ENCODE measurements around the gene COMMD10.

COMMD10 gene

DNA sequence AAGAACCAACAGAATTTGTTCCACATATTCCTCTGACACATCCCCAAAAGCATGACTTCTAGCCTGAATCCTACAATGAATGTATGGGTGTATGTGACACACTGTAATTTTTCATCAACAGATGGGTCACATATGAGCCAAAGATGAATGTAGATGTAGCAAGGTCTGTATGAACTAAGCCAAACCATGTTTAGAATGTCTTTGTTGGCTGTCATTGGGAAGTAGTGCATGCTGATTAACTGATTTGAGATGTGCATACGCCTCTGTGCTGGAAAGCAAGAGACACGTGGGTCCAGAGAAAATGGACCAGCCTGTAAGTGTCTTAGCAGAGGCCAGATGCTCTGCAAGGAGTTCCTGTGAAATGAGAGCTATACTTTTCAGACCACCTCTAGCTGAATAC, 222.0 kb downstream of the COMMD10 start:
- no peak overlapping the region for H2BK15ac ChIP-seq (ENCODE audit: low read depth, poor library complexity, severe bottlenecking)
- H3K27ac ChIP-seq (ENCODE audit: low read length, poor library complexity, severe bottlenecking), result no peak overlapping the region
- H3K79me1 ChIP-seq (replicated peaks; ENCODE audit: low read length, poor library complexity, severe bottlenecking), result no peaks in the 10 kb centered on the region
- peaks cover 50% of the 10 kb centered on the region for H3K9me3 ChIP-seq (ENCODE audit: control insufficient read depth, low read length)
- no peaks in the 10 kb centered on the region for H3K4me1 ChIP-seq (ENCODE audit: control insufficient read depth, insufficient read depth, low read depth, low read length)
- H3K4ac ChIP-seq (ENCODE audit: low read depth in 1 of 2, low read length in 2 of 2), result no peak overlapping the region
- no peak overlapping the region for H3K4me2 ChIP-seq (ENCODE audit: low read length, poor library complexity, severe bottlenecking)
- no peak overlapping the region for H3K14ac ChIP-seq (ENCODE audit: low read length in 2 of 2)
- H4K8ac ChIP-seq (ENCODE audit: low read length), result no peak overlapping the region
- H3K36me3 ChIP-seq (ENCODE audit: control insufficient read depth in 1 of 2, insufficient read depth in 2 of 2, low read depth in 1 of 2, low read length in 2 of 2), result peaks cover 5 to 40% of the 10 kb centered on the region in 2 experiments
- H2AK5ac ChIP-seq (ENCODE audit: low read length, severe bottlenecking), result no peak overlapping the region
- DNase-seq, result no peak
- 100% methylated on average over 2 of the region's 2 CpGs for WGBS
- no peaks in the 10 kb centered on the region for H3K27me3 ChIP-seq (ENCODE audit: control insufficient read depth in 1 of 2, insufficient read depth in 1 of 2, low read length in 2 of 2)
- H4K91ac ChIP-seq (ENCODE audit: low read length), result no peak overlapping the region
- H3K23ac ChIP-seq (ENCODE audit: low read length in 2 of 2), result no peak overlapping the region
- H2BK120ac ChIP-seq (ENCODE audit: low read depth, low read length), result no peak overlapping the region
- no peak overlapping the region for H3K4me3 ChIP-seq (ENCODE audit: insufficient read depth in 1 of 2, low read depth in 1 of 2, low read length in 2 of 2)
- H3K18ac ChIP-seq (ENCODE audit: low read depth in 1 of 2, low read length in 2 of 2), result no peak overlapping the region
- H2BK5ac ChIP-seq (ENCODE audit: low read depth, low read length, poor library complexity, severe bottlenecking), result no peak overlapping the region
- no peak overlapping the region for H2AFZ ChIP-seq (ENCODE audit: low read depth, low read length)
- no peak overlapping the region for H2BK12ac ChIP-seq (ENCODE audit: low read length in 2 of 2)
- no peak overlapping the region for H3K9ac ChIP-seq (ENCODE audit: low read length)

DNA sequence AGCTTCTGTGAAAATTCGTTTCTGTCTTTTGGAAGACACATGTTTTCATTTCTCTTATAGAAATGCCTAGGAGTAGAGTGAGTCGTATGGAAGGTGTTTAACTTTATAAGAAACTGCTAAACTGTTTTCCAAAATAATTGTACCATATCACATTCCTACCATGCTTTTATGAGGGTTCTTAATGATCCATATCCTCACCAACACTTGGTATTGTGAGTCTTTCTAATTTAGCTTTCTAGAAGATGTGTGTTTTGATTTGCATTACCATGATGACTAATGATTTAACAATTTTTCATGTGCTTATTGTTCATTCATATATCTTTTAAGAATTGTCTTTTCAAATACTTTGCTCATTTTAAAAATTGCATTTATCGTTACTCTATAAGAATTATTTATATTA, 223.6 kb downstream of the COMMD10 start:
- Histone ChIP-seq H2BK5ac (ENCODE audit: low read depth, low read length, poor library complexity, severe bottlenecking) (no peak overlapping the region), H2AFZ (ENCODE audit: low read depth, low read length) (no peak overlapping the region), H4K91ac (ENCODE audit: low read length) (no peak overlapping the region), H2BK120ac (ENCODE audit: low read depth, low read length) (no peak overlapping the region), H2BK15ac (ENCODE audit: low read depth, poor library complexity, severe bottlenecking) (no peak overlapping the region), H3K4me2 (ENCODE audit: low read length, poor library complexity, severe bottlenecking) (no peak overlapping the region), H2AK5ac (ENCODE audit: low read length, severe bottlenecking) (no peak overlapping the region), H3K79me1 (replicated peaks; ENCODE audit: low read length, poor library complexity, severe bottlenecking) (no peaks in the 10 kb centered on the region), H3K18ac (ENCODE audit: low read depth in 1 of 2, low read length in 2 of 2) (no peak overlapping the region), H3K4me1 (ENCODE audit: control insufficient read depth, insufficient read depth, low read depth, low read length) (no peaks in the 10 kb centered on the region), H3K14ac (ENCODE audit: low read length in 2 of 2) (no peak overlapping the region), H2BK12ac (ENCODE audit: low read length in 2 of 2) (no peak overlapping the region), H3K27me3 (ENCODE audit: control insufficient read depth in 1 of 2, insufficient read depth in 1 of 2, low read length in 2 of 2) (no peaks in the 10 kb centered on the region), H3K27ac (ENCODE audit: low read length, poor library complexity, severe bottlenecking) (no peak overlapping the region), H3K4ac (ENCODE audit: low read depth in 1 of 2, low read length in 2 of 2) (no peak overlapping the region), H3K9ac (ENCODE audit: low read length) (no peak overlapping the region), H4K8ac (ENCODE audit: low read length) (no peak overlapping the region), H3K9me3 (ENCODE audit: control insufficient read depth, low read length) (peaks cover 50% of the 10 kb centered on the region), H3K36me3 (ENCODE audit: control insufficient read depth in 1 of 2, insufficient read depth in 2 of 2, low read depth in 1 of 2, low read length in 2 of 2) (peaks cover 5 to 37% of the 10 kb centered on the region in 2 experiments), H3K23ac (ENCODE audit: low read length in 2 of 2) (no peak overlapping the region), H3K4me3 (ENCODE audit: insufficient read depth in 1 of 2, low read depth in 1 of 2, low read length in 2 of 2) (no peak overlapping the region)
- no peak for DNase-seq
- 92% methylated on average over 1 of the region's 3 CpGs for WGBS

DNA sequence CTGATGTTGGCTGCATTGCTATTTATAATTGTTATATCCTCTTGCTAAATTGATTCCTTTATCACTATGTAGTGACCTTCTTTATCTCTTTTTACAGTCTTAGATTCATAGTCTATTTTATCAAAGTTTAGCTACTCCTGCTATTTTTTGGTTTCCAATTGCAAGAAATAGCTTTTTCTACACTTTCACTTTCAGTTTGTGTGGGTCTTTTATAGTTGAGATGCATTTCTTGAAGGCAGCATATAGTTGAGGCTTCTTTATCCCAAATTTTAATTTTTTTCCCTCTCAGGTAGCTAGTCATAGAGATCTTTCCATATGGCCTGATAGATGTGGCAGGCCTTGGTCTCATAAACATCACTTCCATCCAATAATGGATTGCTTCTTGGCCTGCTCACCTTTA, 228.5 kb downstream of the COMMD10 start:
- H2BK15ac ChIP-seq (ENCODE audit: low read depth, poor library complexity, severe bottlenecking), result no peak overlapping the region
- no peak overlapping the region for H4K91ac ChIP-seq (ENCODE audit: low read length)
- H3K27me3 ChIP-seq (ENCODE audit: control insufficient read depth in 1 of 2, insufficient read depth in 1 of 2, low read length in 2 of 2), result no peaks in the 10 kb centered on the region
- DNase-seq, result peak; percentile 7
- H2AFZ ChIP-seq (ENCODE audit: low read depth, low read length), result no peak overlapping the region
- no peak overlapping the region for H3K4ac ChIP-seq (ENCODE audit: low read depth in 1 of 2, low read length in 2 of 2)
- no peak overlapping the region for H2BK5ac ChIP-seq (ENCODE audit: low read depth, low read length, poor library complexity, severe bottlenecking)
- H3K36me3 ChIP-seq (ENCODE audit: control insufficient read depth in 1 of 2, insufficient read depth in 2 of 2, low read depth in 1 of 2, low read length in 2 of 2), result peaks cover 2 to 15% of the 10 kb centered on the region in 2 experiments
- H3K18ac ChIP-seq (ENCODE audit: low read depth in 1 of 2, low read length in 2 of 2), result no peak overlapping the region
- no peak overlapping the region for H3K23ac ChIP-seq (ENCODE audit: low read length in 2 of 2)
- no peak overlapping the region for H2AK5ac ChIP-seq (ENCODE audit: low read length, severe bottlenecking)
- no peaks in the 10 kb centered on the region for H3K79me1 ChIP-seq (replicated peaks; ENCODE audit: low read length, poor library complexity, severe bottlenecking)
- H3K9ac ChIP-seq (ENCODE audit: low read length), result peak overlapping the region; percentile 62
- peaks cover 29% of the 10 kb centered on the region for H3K9me3 ChIP-seq (ENCODE audit: control insufficient read depth, low read length)
- H2BK12ac ChIP-seq (ENCODE audit: low read length in 2 of 2), result no peak overlapping the region
- H3K4me1 ChIP-seq (ENCODE audit: control insufficient read depth, insufficient read depth, low read depth, low read length), result no peaks in the 10 kb centered on the region
- no peak overlapping the region for H2BK120ac ChIP-seq (ENCODE audit: low read depth, low read length)
- H4K8ac ChIP-seq (ENCODE audit: low read length), result no peak overlapping the region
- H3K27ac ChIP-seq (ENCODE audit: low read length, poor library complexity, severe bottlenecking), result no peak overlapping the region
- H3K4me3 ChIP-seq (ENCODE audit: insufficient read depth in 1 of 2, low read depth in 1 of 2, low read length in 2 of 2), result peak overlapping the region in 1 of 2 experiments; percentile 13
- H3K4me2 ChIP-seq (ENCODE audit: low read length, poor library complexity, severe bottlenecking), result no peak overlapping the region
- H3K14ac ChIP-seq (ENCODE audit: low read length in 2 of 2), result no peak overlapping the region

- no peak for DNase-seq
- Histone ChIP-seq H2BK120ac (ENCODE audit: low read depth, low read length) (no peak overlapping the region), H3K4me1 (ENCODE audit: control insufficient read depth, insufficient read depth, low read depth, low read length) (no peaks in the 10 kb centered on the region), H3K23ac (ENCODE audit: low read length in 2 of 2) (no peak overlapping the region), H2BK5ac (ENCODE audit: low read depth, low read length, poor library complexity, severe bottlenecking) (no peak overlapping the region), H2BK15ac (ENCODE audit: low read depth, poor library complexity, severe bottlenecking) (no peak overlapping the region), H2AFZ (ENCODE audit: low read depth, low read length) (no peak overlapping the region), H3K18ac (ENCODE audit: low read depth in 1 of 2, low read length in 2 of 2) (no peak overlapping the region), H3K14ac (ENCODE audit: low read length in 2 of 2) (no peak overlapping the region), H3K27ac (ENCODE audit: low read length, poor library complexity, severe bottlenecking) (no peak overlapping the region), H2BK12ac (ENCODE audit: low read length in 2 of 2) (no peak overlapping the region), H4K8ac (ENCODE audit: low read length) (no peak overlapping the region), H3K9me3 (ENCODE audit: control insufficient read depth, low read length) (peaks cover 15% of the 10 kb centered on the region), H3K79me1 (replicated peaks; ENCODE audit: low read length, poor library complexity, severe bottlenecking) (no peaks in the 10 kb centered on the region), H3K4me3 (ENCODE audit: insufficient read depth in 1 of 2, low read depth in 1 of 2, low read length in 2 of 2) (no peak overlapping the region), H4K91ac (ENCODE audit: low read length) (no peak overlapping the region), H2AK5ac (ENCODE audit: low read length, severe bottlenecking) (no peak overlapping the region), H3K27me3 (ENCODE audit: control insufficient read depth in 1 of 2, insufficient read depth in 1 of 2, low read length in 2 of 2) (no peaks in the 10 kb centered on the region), H3K36me3 (ENCODE audit: control insufficient read depth in 1 of 2, insufficient read depth in 2 of 2, low read depth in 1 of 2, low read length in 2 of 2) (peaks cover 2 to 25% of the 10 kb centered on the region in 2 experiments), H3K4me2 (ENCODE audit: low read length, poor library complexity, severe bottlenecking) (no peak overlapping the region), H3K4ac (ENCODE audit: low read depth in 1 of 2, low read length in 2 of 2) (no peak overlapping the region), H3K9ac (ENCODE audit: low read length) (no peak overlapping the region)
- 82% methylated on average over 1 of the region's 2 CpGs for WGBS
Observed at GRCh38 chr5:116315531-116315930, 230.7 kb downstream of the COMMD10 start.
